ENCODE measurements around the gene CYP2W1. TPM values are rescaled to one million over a fixed set of nuclear protein-coding genes. Genes with fewer than 3 reads are reported as not detected.
A peak's percentile ranks its signal among the peaks of the same experiment; 100 is the strongest.

CYP2W1 gene
- polyA plus RNA-seq, 3 donors from 2014 or later = not detected

DNA sequence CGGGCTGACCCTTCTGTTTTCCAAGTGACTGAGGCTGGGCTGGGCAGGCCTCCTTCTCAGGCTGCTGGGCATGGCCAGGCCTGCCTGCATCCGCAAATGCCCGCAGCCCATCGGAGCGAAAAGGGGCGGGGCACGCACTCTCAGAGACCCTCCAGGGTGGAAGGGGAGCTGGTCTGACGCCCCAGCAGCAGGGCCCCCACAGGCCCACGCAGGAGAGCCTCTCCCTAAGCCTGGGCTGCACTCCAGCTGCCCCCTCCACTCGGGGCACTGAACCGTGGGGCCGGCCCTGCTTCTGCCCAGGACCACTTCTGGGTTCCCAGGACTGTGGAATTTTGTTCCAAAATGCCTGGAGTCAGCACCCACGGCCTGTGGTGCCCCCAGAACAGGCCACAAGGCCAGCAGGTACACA lies 37.8 kb upstream of the CYP2W1 start:
- Mint-ChIP-seq H3K36me3 (peaks cover 0 to 9% (median 0%) of the 10 kb centered on the region in 3 donors), H3K27ac (peak overlapping the region in 1 of 6 donors; percentile 56), H3K4me1 (peaks cover 39 to 44% of the 10 kb centered on the region in 2 donors), H3K9me3 (no peaks in the 10 kb centered on the region), H3K27me3 (ENCODE audit: low read depth in 3 of 3) (peaks cover 0 to 10% (median 3%) of the 10 kb centered on the region in 3 donors), H3K4me3 (no peak overlapping the region)
- no peak for DNase-seq

GRCh38 chr7:945556-946255 lies 37.3 kb upstream of the CYP2W1 start:
- H3K27me3 Mint-ChIP-seq (ENCODE audit: low read depth in 3 of 3) = peaks cover under 1 to 11% (median 3%) of the 10 kb centered on the region in 3 donors
- H3K4me3 Mint-ChIP-seq = no peak overlapping the region
- no peaks in the 10 kb centered on the region for H3K9me3 Mint-ChIP-seq
- H3K27ac Mint-ChIP-seq = no peak overlapping the region
- peaks cover 0 to 9% (median 0%) of the 10 kb centered on the region in 3 donors for H3K36me3 Mint-ChIP-seq
- H3K4me1 Mint-ChIP-seq = peaks cover 39 to 44% of the 10 kb centered on the region in 2 donors
- no peak for DNase-seq

- peaks cover 3 to 11% (median 3%) of the 10 kb centered on the region in 3 donors for H3K27me3 Mint-ChIP-seq (ENCODE audit: low read depth in 3 of 3)
- no peak overlapping the region for H3K4me3 Mint-ChIP-seq
- DNase-seq = no peak
These were observed 36.6 kb upstream of the CYP2W1 start for GRCh38 chr7:946256-946996.

DNA sequence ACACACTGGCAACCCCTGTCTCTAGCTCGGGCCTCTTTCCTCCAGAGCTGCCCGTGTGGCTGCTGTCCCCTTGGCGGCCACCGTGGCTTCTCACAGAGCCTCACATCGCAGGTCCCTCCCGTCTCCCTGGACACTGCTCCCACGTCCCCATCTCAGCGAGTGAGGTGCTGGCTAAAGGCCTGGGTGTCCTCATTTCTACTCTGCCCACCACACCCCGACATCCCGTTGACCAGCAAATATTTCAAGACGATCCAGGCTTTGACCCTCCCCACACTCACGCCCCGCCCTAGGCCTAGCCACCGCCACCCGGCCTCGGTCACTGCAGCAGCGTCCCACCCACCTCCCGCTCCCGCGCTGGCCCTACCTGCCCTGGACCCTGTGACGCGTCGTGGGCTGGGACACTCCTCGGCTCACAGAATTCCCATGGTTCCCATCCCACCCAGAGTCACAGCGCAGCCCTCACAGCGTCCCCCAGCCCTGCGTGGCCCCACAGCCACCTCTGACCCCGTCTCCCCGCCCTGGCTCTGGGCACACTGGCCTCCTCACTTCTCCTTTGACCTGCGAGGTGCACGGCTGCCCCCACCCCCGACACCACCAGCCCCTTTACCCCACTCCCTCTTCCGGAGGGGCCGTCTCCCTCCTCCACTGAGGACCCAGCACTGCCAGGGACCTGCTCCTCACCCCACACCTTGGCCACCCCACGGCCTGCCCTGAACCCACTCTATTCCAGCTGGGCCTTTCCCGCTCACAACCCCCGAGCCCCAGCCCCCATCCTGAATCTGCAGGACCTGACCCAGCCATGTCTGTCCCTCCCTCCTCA lies 35.4 kb upstream of the CYP2W1 start:
- peak overlapping the region in 4 of 6 donors; percentile 29 to 77 (median 66) for H3K27ac Mint-ChIP-seq

More at GRCh38 chr7:946256-946996, 36.6 kb upstream of the CYP2W1 start:
- Mint-ChIP-seq H3K27ac (no peak overlapping the region), H3K36me3 (peaks cover 0 to 8% (median 0%) of the 10 kb centered on the region in 3 donors), H3K9me3 (no peaks in the 10 kb centered on the region), H3K4me1 (peaks cover 39 to 40% of the 10 kb centered on the region in 2 donors)

GRCh38 chr7:949021-949934 lies 33.7 kb upstream of the CYP2W1 start:
- Mint-ChIP-seq H3K27ac (peak overlapping the region; percentile 79 to 89 (median 84)), H3K9me3 (no peaks in the 10 kb centered on the region), H3K27me3 (ENCODE audit: low read depth in 3 of 3) (peaks cover 3 to 11% (median 3%) of the 10 kb centered on the region in 3 donors), H3K4me3 (peak overlapping the region; percentile 67 to 72 (median 70)), H3K36me3 (peaks cover 0 to 3% (median 0%) of the 10 kb centered on the region in 3 donors), H3K4me1 (peaks cover 40 to 41% of the 10 kb centered on the region in 2 donors)
- peak; percentile 49 to 62 (median 58) for DNase-seq

More for the DNA sequence above, 35.4 kb upstream of the CYP2W1 start:
- no peaks in the 10 kb centered on the region for H3K9me3 Mint-ChIP-seq
- no peak overlapping the region for H3K4me3 Mint-ChIP-seq
- peaks cover 38 to 41% of the 10 kb centered on the region in 2 donors for H3K4me1 Mint-ChIP-seq
- peaks cover 0 to 3% (median 0%) of the 10 kb centered on the region in 3 donors for H3K36me3 Mint-ChIP-seq
- H3K27me3 Mint-ChIP-seq (ENCODE audit: low read depth in 3 of 3) = peaks cover 3 to 11% (median 3%) of the 10 kb centered on the region in 3 donors
- no peak for DNase-seq

GRCh38 chr7:951881-952547 lies 31.0 kb upstream of the CYP2W1 start:
- H3K27me3 Mint-ChIP-seq (ENCODE audit: low read depth in 3 of 3) = peaks cover 3 to 11% (median 3%) of the 10 kb centered on the region in 3 donors
- peak overlapping the region in 3 of 6 donors; percentile 78 to 82 (median 80) for H3K27ac Mint-ChIP-seq
- peaks cover 34 to 46% of the 10 kb centered on the region in 2 donors for H3K4me1 Mint-ChIP-seq
- no peak for DNase-seq
- peak overlapping the region; percentile 68 to 74 (median 71) for H3K4me3 Mint-ChIP-seq
- no peaks in the 10 kb centered on the region for H3K9me3 Mint-ChIP-seq
- no peaks in the 10 kb centered on the region for H3K36me3 Mint-ChIP-seq

GRCh38 chr7:952548-953441 lies 30.2 kb upstream of the CYP2W1 start:
- H3K9me3 Mint-ChIP-seq = no peaks in the 10 kb centered on the region
- peak overlapping the region in 5 of 6 donors; percentile 71 to 89 (median 80) for H3K27ac Mint-ChIP-seq
- H3K27me3 Mint-ChIP-seq (ENCODE audit: low read depth in 3 of 3) = peaks cover 3 to 11% (median 3%) of the 10 kb centered on the region in 3 donors
- peak overlapping the region; percentile 68 to 74 (median 71) for H3K4me3 Mint-ChIP-seq
- no peaks in the 10 kb centered on the region for H3K36me3 Mint-ChIP-seq
- no peak for DNase-seq
- H3K4me1 Mint-ChIP-seq = peaks cover 34 to 42% of the 10 kb centered on the region in 2 donors

DNA sequence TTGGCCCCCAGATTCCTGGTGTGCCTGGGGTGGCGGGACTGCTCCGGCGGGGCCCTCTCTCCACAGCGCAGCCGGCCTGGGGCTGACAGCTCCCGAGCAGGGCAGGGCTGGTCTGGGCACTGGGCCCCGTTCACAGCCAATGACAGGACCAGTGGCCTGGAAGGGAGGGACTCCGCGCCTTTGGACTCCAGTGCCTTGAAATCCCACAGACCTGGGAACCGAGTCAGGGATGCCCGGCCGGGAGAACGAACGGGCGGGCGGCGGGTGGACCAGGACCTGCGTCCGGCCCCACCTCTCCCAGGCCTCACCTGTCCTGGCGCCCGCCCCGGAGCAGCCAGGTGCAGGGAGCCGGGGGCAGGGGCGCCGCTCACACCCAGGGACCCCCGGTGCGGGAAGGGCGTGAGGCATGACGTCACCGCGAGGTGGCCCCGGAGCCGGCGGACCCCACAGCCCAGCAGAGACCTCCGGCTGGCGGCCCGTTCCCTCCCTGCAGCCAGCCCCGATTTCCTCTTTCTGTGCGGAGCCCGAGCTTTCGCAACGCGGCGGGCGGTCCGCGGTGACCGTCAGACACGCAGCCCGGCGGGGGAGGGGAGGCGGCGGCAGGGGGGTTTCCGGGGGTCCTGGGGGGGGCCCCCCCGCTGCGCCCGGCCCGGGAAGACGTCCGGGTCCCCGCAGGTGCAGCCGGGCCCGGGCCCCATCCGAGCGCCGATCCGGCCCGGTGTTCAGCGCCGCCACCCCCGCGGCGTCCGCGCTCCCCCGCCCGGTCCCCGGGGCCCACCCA lies 29.2 kb upstream of the CYP2W1 start:
- no peaks in the 10 kb centered on the region for H3K9me3 Mint-ChIP-seq
- DNase-seq = peak; percentile 52 to 58 (median 55)
- no peaks in the 10 kb centered on the region for H3K36me3 Mint-ChIP-seq
- no peak overlapping the region for H3K27ac Mint-ChIP-seq
- H3K4me3 Mint-ChIP-seq = peak overlapping the region; percentile 33 to 71 (median 62)
- peaks cover 0 to 9% (median 3%) of the 10 kb centered on the region in 3 donors for H3K27me3 Mint-ChIP-seq (ENCODE audit: low read depth in 3 of 3)
- peaks cover 29 to 37% of the 10 kb centered on the region in 2 donors for H3K4me1 Mint-ChIP-seq

- Mint-ChIP-seq H3K4me1 (peaks cover 21 to 29% of the 10 kb centered on the region in 2 donors), H3K27ac (peak within 1 kb of the TSS; percentile 40 to 88 (median 58)), H3K4me3 (peak within 1 kb of the TSS; percentile 70 to 82 (median 78)), H3K27me3 (ENCODE audit: low read depth in 3 of 3) (peaks cover 0 to 9% (median 5%) of the 10 kb centered on the region in 3 donors), H3K36me3 (no peaks in the 10 kb centered on the region), H3K9me3 (no peaks in the 10 kb centered on the region)
- peak; percentile 73 to 81 (median 80) for DNase-seq
These were observed 28.4 kb upstream of the CYP2W1 start, which contains the start of gene ADAP1 for GRCh38 chr7:954330-955238. Gene ADAP1 (minus strand): TSS chr7:954680. CDS start chr7:954477, 203 bp downstream.

GRCh38 chr7:956031-956430 lies 26.9 kb upstream of the CYP2W1 start:
- Mint-ChIP-seq H3K27me3 (ENCODE audit: low read depth in 3 of 3) (peaks cover 0 to 6% (median 4%) of the 10 kb centered on the region in 3 donors), H3K27ac (peak overlapping the region in 5 of 6 donors; percentile 34 to 76 (median 72))
- DNase-seq = no peak

More at GRCh38 chr7:956031-956430, 26.9 kb upstream of the CYP2W1 start:
- Mint-ChIP-seq H3K4me1 (peaks cover 6 to 15% of the 10 kb centered on the region in 2 donors), H3K9me3 (no peaks in the 10 kb centered on the region), H3K36me3 (no peaks in the 10 kb centered on the region), H3K4me3 (peak overlapping the region; percentile 61 to 81 (median 73))
